ENCODE results near the gene FXYD5. TPM values are rescaled to one million over a fixed set of nuclear protein-coding genes. Genes with fewer than 3 reads are reported as not detected.
"Not testable (repeated sequence)": the region's sequence is repeated elsewhere in the genome, so short reads cannot be mapped to it uniquely, and the experiment has no call there.

Gene FXYD5
- total and polyA plus RNA-seq, 4 donors = 2.2 to 22.0 (median 7.3) TPM

- DNase-seq (ENCODE audit: low spot score) = no peak
- H3K9ac ChIP-seq (ENCODE audit: low read depth in 1 of 2, low read length in 2 of 2) = no peak overlapping the region
- WGBS = 85% methylated on average over 20 of the region's 20 CpGs
- no peak overlapping the region for H3K27ac ChIP-seq (ENCODE audit: low read depth in 1 of 2, low read length in 2 of 2)
- no peaks in the 10 kb centered on the region for H3K36me3 ChIP-seq (ENCODE audit: control insufficient read depth in 4 of 4, insufficient read depth in 3 of 4, low read depth in 1 of 4, low read length in 3 of 4)
- peaks cover 0 to 19% (median 6%) of the 10 kb centered on the region in 4 donors for H3K4me1 ChIP-seq (ENCODE audit: control insufficient read depth in 4 of 4, insufficient read depth in 4 of 4, low read length in 3 of 4)
- H3K27me3 ChIP-seq (ENCODE audit: control insufficient read depth in 4 of 4, insufficient read depth in 4 of 4, low read length in 3 of 4) = peaks cover 0 to 2% (median 0%) of the 10 kb centered on the region in 4 donors
- H3K9me3 ChIP-seq (ENCODE audit: control insufficient read depth in 4 of 4, low read length in 3 of 4) = no peaks in the 10 kb centered on the region
- no peak overlapping the region for H3K4me3 ChIP-seq (ENCODE audit: low read depth in 1 of 3, low read length in 3 of 3)
- TF ChIP-seq SP1 (IDR thresholded peaks at IDR 0.05) = no peak
- no peak for TF ChIP-seq HNF4G (IDR thresholded peaks at IDR 0.05)
- TF ChIP-seq YY1 (IDR thresholded peaks at IDR 0.05) = no peak
- no peak for TF ChIP-seq JUND (IDR thresholded peaks at IDR 0.05)
- TF ChIP-seq REST (IDR thresholded peaks at IDR 0.05) = no peak
- TF ChIP-seq, protein P1, sequence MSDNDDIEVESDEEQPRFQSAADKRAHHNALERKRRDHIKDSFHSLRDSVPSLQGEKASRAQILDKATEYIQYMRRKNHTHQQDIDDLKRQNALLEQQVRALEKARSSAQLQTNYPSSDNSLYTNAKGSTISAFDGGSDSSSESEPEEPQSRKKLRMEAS (IDR thresholded peaks at IDR 0.05) = no peak
- no peak for TF ChIP-seq CTCF (IDR thresholded peaks at IDR 0.05; ENCODE audit: low read depth, low read length, missing input control)
- TF ChIP-seq RAD21 (IDR thresholded peaks at IDR 0.05) = no peak
- TF ChIP-seq FOXA1 (IDR thresholded peaks at IDR 0.05) = no peak
- TF ChIP-seq GABPA (IDR thresholded peaks at IDR 0.05 in 1 of 2, conservative IDR thresholded peaks at IDR 0.05 in 1 of 2) = no peak
- no peak for TF ChIP-seq ZBTB33 (IDR thresholded peaks at IDR 0.05)
- TF ChIP-seq TAF1 (conservative IDR thresholded peaks at IDR 0.05) = no peak
Measured at GRCh38 chr19:35151273-35152065, 3.1 kb upstream of the FXYD5 start.

- not testable (repeated sequence) for DNase-seq (ENCODE audit: low spot score); H3K27ac ChIP-seq (ENCODE audit: low read depth in 1 of 2, low read length in 2 of 2); H3K9me3 ChIP-seq (ENCODE audit: control insufficient read depth in 4 of 4, low read length in 3 of 4); H3K9ac ChIP-seq (ENCODE audit: low read depth in 1 of 2, low read length in 2 of 2); H3K36me3 ChIP-seq (ENCODE audit: control insufficient read depth in 4 of 4, insufficient read depth in 3 of 4, low read depth in 1 of 4, low read length in 3 of 4); H3K4me3 ChIP-seq (ENCODE audit: low read depth in 1 of 3, low read length in 3 of 3); H3K27me3 ChIP-seq (ENCODE audit: control insufficient read depth in 4 of 4, insufficient read depth in 4 of 4, low read length in 3 of 4)
- WGBS = 57% methylated on average over 10 of the region's 10 CpGs
- H3K4me1 ChIP-seq (ENCODE audit: control insufficient read depth in 4 of 4, insufficient read depth in 4 of 4, low read length in 3 of 4) = peaks cover 0 to 19% (median 6%) of the 10 kb centered on the region in 4 donors
Measured at GRCh38 chr19:35153129-35153522, 1.4 kb upstream of the FXYD5 start.

Measured in liver (tissue), 9 donors.